Muscle of leg (tissue), 11 donors: Measurements from ENCODE around the gene STPG4. TPM values are rescaled to one million over a fixed set of nuclear protein-coding genes. Genes with fewer than 3 reads are reported as not detected.
"Not testable (repeated sequence)": the region's sequence is repeated elsewhere in the genome, so short reads cannot be mapped to it uniquely, and the experiment has no call there.

Source experiments
- DNase-seq: peaks from one replicate; pipeline ENCODE4 v3.0.0; 2013
- H3K27ac ChIP-seq: one replicate; pipeline ENCODE4 v1.5.1; 2013; ENCODE audit warnings: mild to moderate bottlenecking, low read length, control low read depth
- H3K27me3 ChIP-seq: one replicate; pipeline ENCODE4 v1.6.1; 2013; ENCODE audit warnings: low read length; ENCODE audit not compliant: control insufficient read depth, insufficient read depth
- H3K36me3 ChIP-seq: one replicate; pipeline ENCODE4 v1.6.1; 2013; ENCODE audit warnings: low read length; ENCODE audit not compliant: control insufficient read depth, insufficient read depth
- H3K4me1 ChIP-seq: one replicate; pipeline ENCODE4 v1.6.1; 2013; ENCODE audit warnings: low read length; ENCODE audit not compliant: control insufficient read depth, insufficient read depth
- H3K4me3 ChIP-seq: one replicate; pipeline ENCODE4 v1.5.1; 2013; ENCODE audit warnings: low read length, control low read depth
- H3K9me3 ChIP-seq: replicated peaks from 2 replicates; pipeline ENCODE4 v1.6.1; 2013; ENCODE audit warnings: low read depth, low read length; ENCODE audit not compliant: control insufficient read depth
- WGBS: methylation state at CpG from one replicate; pipeline ENCODE4 v1.1.5; 2013; ENCODE audit warnings: missing lambda C conversion rate; ENCODE audit not compliant: insufficient coverage; 5-methylcytosine and 5-hydroxymethylcytosine counted together
- polyA plus RNA-seq, 8 donors: library from polyadenylated mRNA; unstranded; fragments of 120-200 nt; gene quantifications; one replicate each; pipeline versions ENCODE4 v1.2.1 to v1.2.3, GENCODE V29; 2013; ENCODE audit warnings: inconsistent platforms in 1 of 8, low replicate concordance in 1 of 8; ENCODE audit not compliant: insufficient read length in 8 of 8, insufficient read depth in 1 of 8
- total RNA-seq: library from RNA; stranded (reverse); fragments of 120-200 nt; gene quantifications from one replicate; pipeline ENCODE4 v1.2.4, GENCODE V29; 2013

Gene STPG4
- total and polyA plus RNA-seq, 9 donors: 0.12 to 0.22 (median 0.19) TPM; not detected in 6

DNA sequence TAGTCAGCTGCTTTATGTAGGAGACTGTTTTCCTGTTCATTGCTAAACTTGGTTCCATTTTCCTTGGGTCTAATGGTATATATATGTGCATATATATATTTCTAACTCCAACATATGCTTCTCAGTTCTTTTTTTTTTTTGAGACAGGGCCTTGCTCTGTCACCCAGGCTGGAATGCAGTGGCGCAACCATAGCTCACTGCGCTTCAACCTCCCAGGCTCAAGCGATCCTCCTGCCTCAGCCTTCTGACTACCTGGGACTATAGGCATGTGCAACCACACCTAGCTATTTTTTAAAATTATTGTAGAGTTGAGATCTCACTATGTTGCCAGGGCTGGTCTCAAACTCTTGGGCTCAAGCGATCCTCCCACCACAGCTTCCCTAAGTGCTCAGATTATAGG, 22.1 kb downstream of the STPG4 start:
- Histone ChIP-seq H3K9me3 (peaks cover 9% of the 10 kb centered on the region), H3K27ac (no peak overlapping the region)
- no CpG with 5 or more reads among the region's 4 CpGs for WGBS

DNA sequence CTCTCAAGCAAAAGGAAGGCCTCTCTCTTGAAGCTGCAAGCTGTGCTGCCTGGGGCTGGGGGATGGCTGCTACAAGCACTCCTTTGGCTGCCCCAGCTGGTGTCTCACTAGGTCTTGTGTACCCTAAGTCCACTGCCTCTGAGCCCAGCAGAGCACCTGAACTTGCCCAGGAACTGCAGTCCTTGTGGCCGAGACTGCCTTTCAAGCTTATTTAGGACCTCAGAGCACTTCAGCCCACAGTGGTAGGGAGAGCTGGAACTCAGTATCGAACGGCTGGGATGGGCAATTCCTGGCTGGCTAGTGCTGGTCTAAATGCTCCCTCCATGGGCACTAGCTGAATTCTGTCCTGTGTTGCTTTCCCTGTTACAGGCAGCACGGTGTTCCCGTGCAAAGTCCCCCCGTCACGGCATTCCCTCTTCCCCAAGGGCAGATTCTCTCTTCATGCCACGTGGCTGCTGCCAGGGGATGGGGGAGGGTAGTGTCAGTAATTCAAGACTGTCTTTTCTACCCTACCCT, 25.9 kb downstream of the STPG4 start:
- H3K9me3 ChIP-seq: peaks cover 4% of the 10 kb centered on the region
- H3K27me3 ChIP-seq: no peaks in the 10 kb centered on the region
- no peak overlapping the region for H3K4me3 ChIP-seq
- no peaks in the 10 kb centered on the region for H3K4me1 ChIP-seq
- H3K27ac ChIP-seq: no peak overlapping the region
- H3K36me3 ChIP-seq: no peaks in the 10 kb centered on the region
- no peak for DNase-seq
- 64% methylated on average over 3 of the region's 8 CpGs for WGBS

More for the DNA sequence above, 22.1 kb downstream of the STPG4 start:
- Histone ChIP-seq H3K4me1 (no peaks in the 10 kb centered on the region), H3K27me3 (no peaks in the 10 kb centered on the region), H3K4me3 (no peak overlapping the region), H3K36me3 (no peaks in the 10 kb centered on the region)
- DNase-seq: no peak

DNA sequence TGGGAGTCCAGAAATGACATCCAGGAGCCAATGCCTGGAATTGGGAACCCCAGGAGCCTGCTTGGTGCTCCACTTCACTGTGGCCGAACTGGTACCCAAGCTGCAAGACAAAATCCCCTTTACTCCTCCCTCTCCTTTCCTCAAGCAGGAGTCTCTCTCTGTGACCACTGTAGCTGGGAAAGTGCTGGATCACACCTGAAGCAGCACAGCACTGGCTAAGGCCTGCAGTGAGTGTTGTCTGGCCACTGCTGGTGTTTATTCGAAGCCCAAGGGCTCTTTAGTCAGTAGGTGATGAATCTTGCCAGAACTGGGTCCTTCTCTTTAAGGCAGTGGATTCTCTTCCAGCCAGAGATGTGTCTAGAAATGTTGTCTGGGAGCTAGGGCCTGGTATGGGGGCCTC, 26.4 kb downstream of the STPG4 start:
- Histone ChIP-seq H3K36me3 (no peaks in the 10 kb centered on the region), H3K9me3 (peaks cover 3% of the 10 kb centered on the region), H3K27me3 (no peaks in the 10 kb centered on the region), H3K4me3 (no peak overlapping the region), H3K4me1 (no peaks in the 10 kb centered on the region), H3K27ac (no peak overlapping the region)
- DNase-seq: no peak
- 100% methylated on average over 2 of the region's 2 CpGs for WGBS

DNA sequence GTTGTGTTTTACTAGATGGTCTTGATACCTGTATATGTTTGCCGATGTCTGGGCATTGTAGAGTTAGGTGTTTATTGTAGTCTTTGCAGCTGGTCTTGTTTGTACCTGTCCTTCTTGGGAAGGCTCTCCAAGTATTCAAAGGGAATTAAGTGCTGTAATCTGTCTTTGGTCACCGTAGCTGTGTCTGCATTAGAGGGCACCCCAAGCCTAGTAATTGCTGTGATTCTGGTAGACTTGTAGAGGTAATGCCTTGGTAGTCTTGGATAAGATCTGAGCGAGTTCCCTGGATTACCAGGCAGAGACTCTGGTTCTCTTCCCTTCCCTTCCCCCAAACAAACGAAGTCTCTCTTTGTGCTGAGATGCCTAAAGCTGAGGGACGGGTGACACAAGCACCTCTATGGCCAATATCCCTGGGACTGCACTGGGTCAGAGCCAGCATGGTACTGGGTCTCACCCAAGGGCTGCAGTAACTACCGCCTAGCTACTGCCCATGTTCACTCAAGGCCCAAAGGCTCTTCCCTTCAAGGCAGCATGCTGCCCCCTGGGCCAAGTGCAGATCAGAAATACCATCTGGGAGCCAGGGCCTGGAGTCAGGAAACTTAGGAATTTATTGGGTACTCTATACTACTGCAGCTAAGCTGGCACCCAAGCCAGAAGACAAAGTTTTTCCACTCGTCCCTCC, 27.1 kb downstream of the STPG4 start:
- Histone ChIP-seq H3K4me1 (no peaks in the 10 kb centered on the region), H3K9me3 (peaks cover 3% of the 10 kb centered on the region), H3K4me3 (no peak overlapping the region), H3K27me3 (no peaks in the 10 kb centered on the region), H3K36me3 (no peaks in the 10 kb centered on the region), H3K27ac (no peak overlapping the region)
- no peak for DNase-seq
- WGBS: 77% methylated on average over 5 of the region's 7 CpGs

- WGBS: no CpG with 5 or more reads among the region's 3 CpGs
- no peaks in the 10 kb centered on the region for H3K36me3 ChIP-seq
- no peak for DNase-seq
- no peak overlapping the region for H3K27ac ChIP-seq
- no peaks in the 10 kb centered on the region for H3K4me1 ChIP-seq
- H3K4me3 ChIP-seq: no peak overlapping the region
- H3K9me3 ChIP-seq: peaks cover 3% of the 10 kb centered on the region
- H3K27me3 ChIP-seq: no peaks in the 10 kb centered on the region
Observed at GRCh38 chr2:47126783-47127182, 28.3 kb downstream of the STPG4 start.

DNA sequence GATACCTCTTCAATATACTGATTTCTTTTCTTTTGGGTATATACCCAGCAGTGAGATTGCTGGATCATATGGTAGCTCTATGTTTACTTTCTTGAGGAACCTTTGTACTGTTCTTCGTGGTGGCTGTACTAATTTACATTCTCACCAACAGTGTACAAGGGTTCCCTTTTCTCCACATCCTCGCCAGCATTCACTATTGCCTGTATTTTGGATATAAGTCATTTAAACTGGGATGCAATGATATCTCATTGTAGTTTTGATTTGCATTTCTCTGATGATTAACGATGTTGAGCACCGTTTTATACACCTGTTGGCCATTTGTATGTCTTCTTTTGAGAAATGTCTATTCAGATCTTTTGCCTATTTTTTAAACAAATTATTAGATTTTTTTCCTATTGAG, 30.4 kb downstream of the STPG4 start:
- H3K9me3 ChIP-seq, H3K4me3 ChIP-seq, DNase-seq, H3K27me3 ChIP-seq, H3K27ac ChIP-seq, H3K4me1 ChIP-seq, H3K36me3 ChIP-seq: not testable (repeated sequence)
- WGBS: no CpG with 5 or more reads among the region's 4 CpGs

DNA sequence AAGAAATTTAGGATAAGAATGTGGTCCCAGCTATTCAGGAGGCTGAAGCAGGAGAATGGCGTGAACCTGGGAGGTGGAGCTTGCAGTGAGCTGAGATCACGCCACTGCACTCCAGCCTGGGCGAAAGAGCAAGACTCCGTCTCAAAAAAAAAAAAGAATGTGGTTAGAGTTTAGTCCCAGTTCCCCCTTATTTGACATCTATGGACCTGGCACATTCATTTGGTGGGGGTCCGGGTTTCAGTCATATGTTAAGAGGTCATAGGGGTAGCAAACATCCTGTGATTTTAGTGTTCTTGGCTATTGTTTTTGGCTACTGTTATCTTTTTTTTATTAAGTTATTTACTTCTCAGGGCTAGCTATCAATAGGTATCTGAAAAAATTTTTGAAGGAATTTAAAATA, 34.7 kb downstream of the STPG4 start:
- not testable (repeated sequence) for H3K4me3 ChIP-seq, H3K9me3 ChIP-seq, H3K27me3 ChIP-seq, H3K27ac ChIP-seq, H3K36me3 ChIP-seq, H3K4me1 ChIP-seq, DNase-seq
- no CpG with 5 or more reads among the region's 5 CpGs for WGBS

GRCh38 chr2:47119001-47119400, 36.1 kb downstream of the STPG4 start:
- no peaks in the 10 kb centered on the region for H3K4me1 ChIP-seq
- peak; percentile 54 for DNase-seq
- 6% methylated on average over 2 of the region's 2 CpGs for WGBS
- H3K4me3 ChIP-seq: no peak overlapping the region
- H3K27me3 ChIP-seq: no peaks in the 10 kb centered on the region
- H3K36me3 ChIP-seq: no peaks in the 10 kb centered on the region
- H3K9me3 ChIP-seq: no peaks in the 10 kb centered on the region
- H3K27ac ChIP-seq: no peak overlapping the region

- DNase-seq: no peak
- Histone ChIP-seq H3K27ac (no peak overlapping the region), H3K36me3 (no peaks in the 10 kb centered on the region), H3K4me3 (no peak overlapping the region), H3K9me3 (no peaks in the 10 kb centered on the region), H3K4me1 (no peaks in the 10 kb centered on the region), H3K27me3 (no peaks in the 10 kb centered on the region)
- 43% methylated on average over 1 of the region's 2 CpGs for WGBS
Observed at GRCh38 chr2:47118581-47118980, 36.5 kb downstream of the STPG4 start.

GRCh38 chr2:47112665-47113435, 42.3 kb downstream of the STPG4 start:
- no peak for DNase-seq
- H3K36me3 ChIP-seq: no peaks in the 10 kb centered on the region
- no peaks in the 10 kb centered on the region for H3K4me1 ChIP-seq
- H3K27ac ChIP-seq: no peak overlapping the region
- no peaks in the 10 kb centered on the region for H3K9me3 ChIP-seq
- no CpG with 5 or more reads among the region's 5 CpGs for WGBS
- no peaks in the 10 kb centered on the region for H3K27me3 ChIP-seq
- no peak overlapping the region for H3K4me3 ChIP-seq
